NCI-H2107 treated with DMSO at 0.1 percent for 48 hours (cell line): ENCODE measurements around the gene KDM5B.
"Not testable (repeated sequence)": the region's sequence is repeated elsewhere in the genome, so short reads cannot be mapped to it uniquely, and the experiment has no call there.

Source experiments
- DNase-seq: peaks from one replicate; lab custom pipeline; 2025; ENCODE audit not compliant: unreplicated experiment; lab: John Stamatoyannopoulos, UW

The KDM5B gene

DNA sequence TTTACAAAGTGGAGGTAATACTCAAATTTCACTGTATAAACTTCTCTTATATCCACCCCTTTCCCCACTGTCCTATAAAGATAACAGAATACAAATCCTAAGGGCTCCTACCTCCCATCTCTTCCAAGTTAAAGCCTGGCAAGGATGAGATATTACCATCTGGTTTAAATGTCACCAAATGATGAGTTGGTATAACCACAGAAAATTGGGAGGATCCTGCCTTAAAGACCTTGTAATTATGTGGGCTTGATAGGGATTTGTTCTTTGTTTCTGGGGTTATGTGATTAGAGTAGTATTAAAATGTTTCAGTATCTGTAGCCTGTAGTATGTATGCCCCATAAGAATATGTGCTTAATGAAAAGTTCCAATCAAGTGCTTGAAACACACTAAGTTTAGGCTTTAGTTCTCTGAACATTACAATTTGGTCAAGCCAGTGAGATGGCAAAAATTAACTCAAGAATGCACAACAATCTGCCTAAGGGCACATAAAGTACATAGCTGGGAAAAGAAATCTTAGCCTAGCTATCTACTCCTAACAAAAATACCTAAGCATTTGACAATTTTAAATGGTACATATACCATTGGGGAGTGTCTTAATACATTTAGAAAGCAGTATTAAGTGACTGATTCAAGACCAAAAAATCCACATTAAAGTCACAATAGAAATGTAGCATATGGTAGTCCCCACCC lies 14.0 kb downstream of the KDM5B start:
- no peak for DNase-seq

DNA sequence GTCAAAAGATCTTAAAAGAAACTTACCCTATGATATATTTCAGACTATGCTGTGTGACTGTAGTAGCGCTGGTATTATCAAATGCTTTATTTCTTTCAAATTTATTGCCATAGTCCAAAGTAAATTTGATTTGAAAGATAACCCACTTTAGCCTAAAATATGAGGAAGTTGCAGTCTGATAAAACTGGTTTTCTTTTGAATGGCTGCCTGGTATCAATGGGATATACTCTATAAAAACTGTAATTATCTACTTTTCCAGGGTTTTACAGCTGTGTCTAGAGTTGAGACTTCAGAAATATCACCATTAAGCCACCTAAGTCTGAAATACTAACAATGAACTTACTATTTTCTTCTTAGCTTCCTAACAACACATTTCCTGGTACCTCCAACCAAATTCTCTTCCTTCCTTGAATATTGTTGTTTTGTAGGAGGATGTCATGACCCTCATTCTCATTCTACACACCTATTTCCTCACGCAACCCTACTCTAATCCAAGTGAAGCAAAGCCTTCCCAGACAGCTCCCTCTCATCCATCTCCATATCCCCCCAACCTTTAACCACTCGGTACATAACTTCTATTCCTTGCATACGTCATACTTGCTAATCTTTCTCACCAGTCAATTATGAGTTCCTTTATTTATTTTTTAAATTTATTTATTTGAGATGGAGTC lies 17.0 kb downstream of the KDM5B start:
- no peak for DNase-seq

DNA sequence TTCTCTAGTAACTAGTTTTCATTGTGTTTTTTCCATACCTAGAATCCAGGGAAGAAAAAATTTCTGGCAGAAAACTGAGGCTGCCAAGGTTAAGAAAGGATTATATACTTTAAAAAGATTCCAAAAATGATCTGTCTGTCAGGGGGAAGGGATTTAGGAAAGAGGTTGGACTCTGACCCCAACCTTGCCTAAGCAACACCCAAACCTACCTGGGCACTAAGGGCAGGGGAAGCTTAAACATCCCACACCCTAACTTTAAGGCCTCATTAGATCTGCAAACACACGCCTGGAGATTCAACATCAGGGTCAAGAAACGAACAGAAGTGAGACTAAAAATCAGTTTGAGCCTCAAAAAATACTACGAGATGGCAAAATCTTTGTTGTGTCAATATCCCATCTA lies 19.4 kb downstream of the KDM5B start:
- DNase-seq = no peak

DNA sequence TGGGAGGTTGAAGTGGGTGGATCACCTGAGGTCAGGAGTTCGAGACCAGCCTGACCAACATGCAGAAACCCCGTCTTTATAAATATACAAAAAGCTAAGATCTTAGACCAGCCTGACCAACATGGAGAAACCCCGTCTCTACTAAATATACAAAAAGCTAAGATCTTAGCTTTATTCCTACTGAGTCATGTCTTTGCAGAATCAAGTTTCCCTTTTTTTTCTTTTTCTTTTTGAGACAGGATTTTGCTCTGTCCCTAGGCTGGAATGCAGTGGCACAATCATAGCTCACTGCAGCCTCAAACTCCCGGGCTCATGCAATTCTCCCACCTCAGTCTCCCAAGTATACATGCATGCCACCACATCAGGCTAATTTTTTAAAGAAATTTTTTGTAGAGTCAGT lies 21.4 kb downstream of the KDM5B start:
- DNase-seq = no peak

DNA sequence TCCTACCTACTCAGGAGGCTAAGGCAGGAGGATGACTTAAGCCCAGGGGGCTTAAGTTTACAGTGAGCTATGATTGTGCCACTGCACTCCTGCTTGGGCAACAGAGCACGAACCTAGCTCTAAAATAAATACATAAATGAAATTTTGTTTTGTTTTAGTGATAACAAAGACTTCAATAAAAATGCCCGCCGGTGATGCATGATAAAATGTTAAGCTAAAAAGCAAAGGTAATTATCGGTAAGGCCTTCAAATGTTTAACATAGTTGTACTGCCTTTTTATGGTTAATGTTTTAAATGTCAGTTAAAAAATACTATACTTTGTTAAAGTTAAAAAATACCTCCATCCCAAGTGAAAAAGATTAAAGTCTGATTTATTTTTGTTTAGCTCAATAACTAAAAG lies 27.0 kb downstream of the KDM5B start:
- no peak for DNase-seq

DNA sequence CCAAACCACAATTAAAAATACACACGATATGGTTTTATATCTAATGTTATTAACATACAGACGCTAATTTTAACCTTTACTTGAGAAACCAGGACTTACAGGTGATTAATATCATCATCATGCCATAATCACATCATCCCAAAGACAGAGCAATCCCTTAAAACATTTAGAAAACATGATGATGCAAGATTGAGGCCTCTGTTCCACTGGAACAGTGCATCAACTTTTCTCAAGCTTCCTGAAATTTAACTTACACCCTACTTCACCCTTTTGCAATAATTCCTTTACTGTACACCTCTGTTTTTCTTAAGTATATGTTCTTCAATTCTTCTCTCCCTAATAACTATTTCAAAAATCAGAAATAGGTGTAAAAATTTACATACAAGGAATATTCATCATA lies 38.1 kb downstream of the KDM5B start:
- DNase-seq = no peak

DNA sequence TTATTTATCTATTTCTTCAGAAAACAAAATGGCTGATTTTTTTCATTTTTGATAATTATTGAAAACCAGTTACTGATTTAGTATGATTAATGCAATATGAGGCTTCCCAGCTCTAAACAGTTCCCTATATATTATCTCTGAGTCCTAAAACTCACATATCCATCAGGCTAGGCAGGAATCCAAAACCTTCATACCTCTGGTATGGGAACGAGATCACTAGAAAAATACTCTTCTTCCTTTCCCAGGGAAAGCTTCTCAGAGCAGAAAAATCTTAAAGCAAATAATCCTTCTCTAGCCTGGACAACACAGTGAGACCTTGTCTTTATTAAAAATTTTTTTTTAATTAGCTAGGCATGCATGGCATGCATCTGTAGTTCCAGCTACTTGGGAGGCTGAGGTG lies 42.5 kb downstream of the KDM5B start:
- no peak for DNase-seq

DNA sequence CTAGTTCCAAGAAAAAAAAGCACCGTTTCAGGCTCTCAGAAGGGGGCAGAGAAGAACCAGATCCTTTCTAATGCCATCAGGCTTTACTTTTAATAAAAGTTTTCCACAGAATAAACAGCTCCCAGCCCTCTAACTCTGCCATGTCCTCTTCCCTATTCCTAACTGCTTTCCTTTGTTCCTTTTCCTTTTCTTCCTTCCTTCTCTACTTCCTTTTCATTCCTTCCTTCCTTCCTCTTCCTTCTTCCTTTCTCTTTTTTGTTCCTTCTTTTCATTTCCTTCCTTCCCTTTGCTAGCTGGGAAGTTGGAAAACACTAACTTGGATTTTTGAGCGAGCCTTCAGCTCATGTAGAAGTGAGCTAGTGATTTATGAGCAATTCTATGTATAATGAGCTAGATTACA lies 46.2 kb downstream of the KDM5B start:
- DNase-seq = no peak

DNA sequence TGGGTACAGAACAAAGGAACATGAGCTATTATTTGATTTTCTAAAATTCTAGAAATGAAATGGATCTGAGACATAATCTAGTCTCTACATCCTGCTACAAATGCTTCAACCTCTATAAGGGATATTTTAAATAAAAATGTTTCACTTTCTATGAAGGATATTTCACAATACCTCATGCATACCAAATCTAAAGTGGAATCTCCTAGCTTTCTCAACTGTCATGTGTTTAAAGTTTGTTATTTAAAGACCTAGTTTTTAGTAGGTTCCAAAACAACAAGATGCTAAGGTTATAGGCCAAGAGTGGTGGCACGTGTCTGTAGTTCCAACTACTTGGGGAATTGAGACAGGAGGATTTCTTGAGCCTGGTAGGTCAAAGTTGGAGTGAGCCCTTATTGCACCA lies 47.6 kb downstream of the KDM5B start:
- no peak for DNase-seq

DNA sequence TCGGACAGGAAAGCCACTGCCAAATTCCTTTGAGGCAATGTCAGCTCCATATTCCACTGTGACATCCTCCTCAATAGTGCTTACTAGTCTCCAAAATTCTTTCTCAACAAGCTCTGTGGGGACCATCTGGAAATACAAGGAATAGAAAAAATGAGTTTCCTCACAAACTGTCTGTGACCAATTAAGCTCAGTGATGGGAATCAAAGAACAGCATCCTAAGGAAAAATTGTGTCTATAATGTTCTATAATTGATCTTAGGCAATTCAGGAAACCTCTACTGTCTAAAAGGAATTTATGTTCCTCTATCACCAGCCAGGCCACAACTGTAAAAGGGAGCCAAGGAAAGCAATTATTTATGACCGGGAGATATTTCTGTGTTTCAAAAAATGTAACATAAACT lies 51.8 kb downstream of the KDM5B start:
- no peak for DNase-seq

DNA sequence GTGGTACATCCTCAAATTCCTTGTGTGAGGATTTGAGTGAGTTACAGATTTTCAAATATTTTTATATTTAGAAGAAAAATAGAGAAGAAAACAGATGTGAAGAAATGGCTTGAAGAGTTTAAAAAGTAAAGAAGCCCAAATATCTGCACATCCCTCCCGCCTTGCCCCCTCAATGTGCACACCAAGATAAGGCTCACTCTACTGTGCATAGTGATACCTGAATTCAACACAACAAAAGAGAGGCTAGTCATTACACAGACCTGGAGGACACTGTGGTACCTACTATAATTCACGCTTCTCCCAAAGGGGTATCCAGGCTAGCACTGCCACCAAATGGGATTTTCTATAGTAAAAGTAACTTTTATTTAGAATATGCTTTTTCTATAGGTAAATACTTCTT lies 53.9 kb downstream of the KDM5B start:
- no peak for DNase-seq

DNA sequence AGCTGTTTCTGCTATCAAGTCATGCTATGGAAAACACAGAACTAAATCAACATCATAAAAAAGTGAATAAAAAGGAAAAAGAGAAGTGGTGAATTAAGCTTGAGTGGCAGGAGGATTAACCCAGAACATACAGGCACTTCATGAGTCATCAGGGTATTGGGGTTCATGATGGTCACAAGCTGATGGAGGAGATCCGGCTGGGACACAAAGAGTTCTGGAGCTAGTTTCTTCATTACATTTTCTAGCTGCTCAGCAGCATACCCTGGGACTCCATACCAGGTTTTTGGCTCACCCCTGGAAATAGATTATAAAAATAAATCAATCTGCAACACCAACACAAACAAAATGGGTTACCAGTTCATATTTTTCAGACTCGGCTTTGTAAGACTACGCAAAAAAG lies 55.4 kb downstream of the KDM5B start:
- no peak for DNase-seq

DNA sequence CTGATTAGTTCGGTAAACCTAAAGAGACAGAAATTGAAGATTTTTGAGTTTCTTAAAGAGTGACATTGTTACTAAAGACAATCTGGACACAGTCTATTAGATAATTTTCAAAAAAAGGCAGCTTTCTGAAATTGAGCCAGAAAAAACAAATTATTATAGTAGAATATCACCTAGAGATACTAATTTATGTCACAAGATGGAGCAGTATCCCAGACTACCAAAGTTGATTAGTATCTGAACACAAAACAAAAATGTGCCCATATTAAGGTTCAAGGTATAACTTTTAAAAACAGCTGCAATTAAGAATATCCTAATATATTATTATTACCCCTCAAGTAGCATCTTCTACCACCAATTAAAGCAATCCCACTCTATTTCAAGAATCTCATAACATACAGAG lies 57.5 kb downstream of the KDM5B start:
- DNase-seq = no peak

DNA sequence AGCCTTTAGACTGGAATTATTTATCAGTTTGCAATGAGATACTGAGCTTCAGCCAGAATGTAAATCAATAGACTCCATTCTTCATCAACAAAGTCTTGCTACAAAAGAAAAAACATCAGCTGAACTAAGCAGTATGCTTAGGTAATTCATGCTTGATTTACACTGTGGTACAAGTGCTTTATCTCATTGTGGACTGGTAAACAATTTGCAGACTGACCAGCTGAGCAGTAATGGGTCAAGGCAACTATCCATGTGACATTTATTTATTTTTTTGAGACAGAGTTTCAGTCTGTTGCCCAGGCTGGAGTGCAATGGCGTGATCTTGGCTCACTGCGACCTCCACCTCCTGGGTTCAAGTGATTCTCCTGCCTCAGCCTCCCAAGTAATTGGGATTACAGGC lies 58.2 kb downstream of the KDM5B start:
- DNase-seq = no peak

DNA sequence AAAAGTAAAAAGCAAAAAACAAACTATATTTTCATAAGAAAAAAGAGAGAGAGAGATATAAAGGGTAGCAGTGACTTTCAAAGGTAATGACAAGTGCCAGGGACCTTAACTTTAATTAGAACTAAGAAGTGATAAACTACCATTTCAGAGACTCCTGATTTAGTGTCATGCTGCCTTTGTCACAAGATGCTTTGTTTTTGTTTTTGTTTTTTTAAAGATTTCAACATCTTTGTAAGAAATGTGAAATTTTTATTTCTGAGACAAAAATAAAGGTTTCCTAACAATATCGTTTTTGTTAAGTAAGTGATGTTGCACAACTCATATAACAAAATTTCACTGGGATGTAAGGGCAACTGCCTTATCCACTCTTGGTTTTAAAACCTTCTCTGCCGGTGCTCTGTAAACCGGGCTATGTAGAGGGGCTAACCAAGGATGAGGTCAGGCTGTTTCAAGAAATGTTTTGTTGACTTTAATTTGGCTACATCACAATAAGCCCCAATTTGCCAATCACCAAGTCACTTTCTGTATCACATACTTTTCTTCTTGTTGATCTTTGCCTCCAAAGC lies 62.8 kb downstream of the KDM5B start:
- no peak for DNase-seq

DNA sequence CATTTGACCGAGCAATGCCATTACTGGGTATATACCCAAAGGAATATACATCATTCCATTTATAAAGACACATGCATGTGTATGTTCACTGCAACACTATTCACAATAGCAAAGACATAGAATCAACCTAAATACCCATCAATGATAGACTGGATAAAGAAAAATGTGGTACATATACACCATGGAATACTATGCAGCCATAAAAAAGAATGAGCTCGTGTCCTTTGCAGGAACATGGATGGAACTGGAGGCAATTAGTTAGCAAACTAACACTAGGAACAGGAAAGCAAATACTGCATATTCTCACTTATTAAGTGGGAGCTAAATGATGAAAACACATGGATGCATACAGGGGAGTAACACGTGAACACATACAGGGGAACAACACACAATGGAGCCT lies 63.5 kb downstream of the KDM5B start:
- DNase-seq = not testable (repeated sequence)

DNA sequence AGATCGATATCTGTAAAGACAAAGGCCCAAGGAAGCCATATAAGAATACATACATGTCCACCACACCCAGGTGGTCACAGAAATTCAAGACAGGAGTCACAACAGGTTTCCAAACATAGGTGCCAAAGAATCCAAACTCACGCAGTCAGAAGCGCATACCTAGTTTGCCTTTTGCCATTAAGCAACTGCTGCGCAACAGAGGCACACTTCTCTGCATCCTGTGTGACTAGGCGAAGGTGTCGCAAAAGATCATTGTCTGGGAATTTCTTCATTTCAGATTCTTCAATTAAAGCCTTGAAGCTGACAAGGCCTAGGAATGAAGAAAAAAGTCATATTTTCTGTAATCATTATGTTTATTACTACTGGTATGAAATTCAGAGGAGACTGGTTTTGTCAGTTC lies 65.7 kb downstream of the KDM5B start:
- DNase-seq = no peak

DNA sequence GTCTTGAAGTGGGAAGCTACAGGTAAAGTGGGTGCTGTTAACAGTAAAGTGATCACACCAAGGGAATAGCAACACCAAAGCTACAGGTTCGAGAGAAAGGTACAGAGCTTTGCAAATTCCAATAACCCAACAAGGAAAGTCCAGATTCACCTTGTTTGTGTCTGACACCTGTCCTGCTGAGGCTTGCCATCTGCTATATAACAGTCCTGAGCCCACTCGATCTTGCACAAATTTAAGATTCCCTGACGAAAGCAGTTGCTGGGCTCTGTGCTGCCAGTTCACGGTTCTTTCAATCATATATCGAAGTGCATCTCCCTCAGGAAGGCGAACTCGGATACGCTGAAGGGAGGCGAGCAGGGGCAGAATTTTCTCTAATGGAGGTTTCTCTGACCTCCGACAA lies 75.0 kb downstream of the KDM5B start:
- no peak for DNase-seq

DNA sequence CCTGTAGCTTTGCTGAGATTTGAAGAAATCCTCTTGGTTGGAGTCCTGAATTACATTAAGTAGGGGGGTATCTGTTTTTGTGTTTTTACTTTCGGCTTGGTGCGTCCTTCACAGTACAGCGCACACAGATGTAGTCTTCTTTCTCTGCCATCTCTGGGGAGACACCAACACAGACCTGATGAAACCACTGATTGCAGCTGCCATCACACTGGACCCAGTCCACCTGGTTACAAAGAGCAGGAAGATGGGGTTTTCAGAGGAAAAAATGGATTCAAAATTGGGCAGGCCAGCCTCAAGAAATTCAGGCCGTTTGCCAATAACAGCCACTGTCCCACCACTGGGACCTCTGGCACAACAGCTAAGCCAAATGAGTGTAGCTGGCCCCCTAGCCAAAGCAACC lies 79.3 kb downstream of the KDM5B start:
- no peak for DNase-seq

DNA sequence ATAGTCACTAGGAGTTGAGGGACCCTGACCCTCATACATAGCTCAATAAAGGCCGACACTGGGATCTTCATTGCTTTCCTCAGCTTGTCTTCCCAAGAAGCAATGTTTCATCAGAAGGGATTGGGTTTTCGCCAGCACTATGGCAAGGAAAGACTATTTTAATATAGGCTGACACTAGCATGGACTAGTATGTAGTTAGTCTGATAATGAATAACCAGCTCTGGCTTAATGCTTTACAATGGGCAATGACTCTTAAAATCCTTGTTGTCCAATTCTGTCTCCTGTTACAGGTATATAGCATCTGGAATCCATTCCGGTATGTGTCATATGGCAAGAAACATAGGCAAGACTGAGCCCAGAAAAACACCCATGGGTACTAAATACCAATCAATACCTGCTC lies 82.7 kb downstream of the KDM5B start:
- no peak for DNase-seq

DNA sequence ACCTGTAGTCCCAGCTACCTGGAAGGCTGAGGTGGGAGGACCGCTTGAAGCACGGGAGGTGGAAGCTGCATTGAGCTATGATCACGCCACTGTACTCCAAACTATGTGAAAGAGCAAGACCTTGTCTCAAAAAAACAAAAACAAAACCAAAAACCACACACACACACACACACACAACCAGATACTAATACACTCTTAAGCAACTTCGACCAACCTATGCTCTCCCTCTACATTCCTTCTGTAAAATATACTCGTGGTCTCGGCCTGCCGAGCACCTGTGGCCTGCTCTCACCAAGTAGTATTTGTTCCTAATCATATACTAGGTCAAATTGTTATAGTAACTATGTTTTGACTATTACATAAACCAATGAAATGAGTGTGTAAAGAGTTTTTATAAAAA lies 84.5 kb downstream of the KDM5B start:
- DNase-seq = no peak

DNA sequence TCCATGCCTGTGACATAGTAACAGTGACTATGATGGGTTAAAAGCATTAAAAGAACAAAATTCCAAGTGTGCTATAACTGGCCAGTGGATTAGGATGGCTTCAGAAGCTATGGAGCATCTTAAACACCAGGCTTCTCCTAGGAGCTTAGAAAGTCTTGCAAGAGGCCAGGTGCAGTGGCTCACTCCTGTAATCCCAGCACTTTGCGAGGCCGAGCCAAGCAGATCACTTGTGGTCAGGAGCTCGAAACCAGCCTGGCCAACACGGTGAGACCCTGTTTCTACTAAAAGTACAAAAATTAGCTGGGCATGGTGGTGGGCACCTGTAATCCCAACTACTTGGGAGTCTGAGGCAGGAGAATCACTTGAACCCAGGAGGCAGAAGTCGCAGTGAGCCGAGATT lies 85.2 kb downstream of the KDM5B start:
- DNase-seq = not testable (repeated sequence)

DNA sequence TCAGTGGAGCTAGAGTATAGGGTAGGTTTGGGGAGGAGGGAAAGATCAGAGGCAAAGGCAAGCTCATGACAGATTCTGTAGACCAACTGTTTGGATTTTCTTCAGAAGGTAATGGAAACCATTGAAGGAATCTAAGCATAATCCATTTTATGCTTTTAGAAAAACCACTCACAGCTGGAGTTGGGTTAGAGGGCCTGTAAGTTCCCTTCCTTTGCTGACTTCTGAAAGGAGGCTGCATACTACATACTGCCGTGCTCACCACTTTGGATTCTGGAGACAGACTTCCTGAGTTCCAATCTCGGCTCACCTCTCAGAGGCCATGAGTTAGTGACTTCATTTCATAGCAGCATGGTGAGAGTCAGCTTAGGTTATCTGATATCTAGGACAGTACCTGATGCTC lies 91.6 kb downstream of the KDM5B start:
- no peak for DNase-seq
